Osteoblast (primary cell): ENCODE data around the gene ZNF74. TPM values are rescaled to one million over a fixed set of nuclear protein-coding genes. Genes with fewer than 3 reads are reported as not detected.
"Not testable (repeated sequence)": the region's sequence is repeated elsewhere in the genome, so short reads cannot be mapped to it uniquely, and the experiment has no call there.

ENCODE experiments used
- DNase-seq: peaks from one replicate; pipeline ENCODE4 v3.0.0; 2011; ENCODE audit warnings: low spot score, mixed read lengths; ENCODE audit not compliant: insufficient read length; ENCODE audit errors: missing footprints
- H2AFZ ChIP-seq: 2 replicates; pipeline ENCODE4 v1.6.0; 2011; ENCODE audit warnings: mild to moderate bottlenecking, low read length
- H3K27ac ChIP-seq: 2 replicates; pipeline ENCODE4 v1.5.1; 2011; ENCODE audit warnings: mild to moderate bottlenecking, low read depth, low read length, moderate library complexity
- H3K27me3 ChIP-seq: 2 replicates; pipeline ENCODE4 v1.6.0; 2012; ENCODE audit warnings: mild to moderate bottlenecking, control low read depth, inconsistent platforms, low read length, moderate library complexity; ENCODE audit not compliant: insufficient read depth
- H3K36me3 ChIP-seq: 2 replicates; pipeline ENCODE4 v1.5.1; 2011; ENCODE audit warnings: mild to moderate bottlenecking, low read length, control low read depth, moderate library complexity; ENCODE audit not compliant: insufficient read depth
- H3K4me1 ChIP-seq: 2 replicates; pipeline ENCODE4 v1.5.1; 2011; ENCODE audit warnings: mild to moderate bottlenecking, low read length, control low read depth, moderate library complexity; ENCODE audit not compliant: insufficient read depth
- H3K4me2 ChIP-seq: 2 replicates; pipeline ENCODE4 v1.6.0; 2011; ENCODE audit warnings: mild to moderate bottlenecking, low read length; ENCODE audit not compliant: insufficient read depth
- H3K4me3 ChIP-seq: fragments of 200-600 bp; sonication (generic); 3 replicates; pipeline ENCODE4 v1.5.1; 2012; ENCODE audit warnings: mild to moderate bottlenecking, low read length, inconsistent platforms; ENCODE audit not compliant: insufficient read depth
- H3K79me2 ChIP-seq: 2 replicates; pipeline ENCODE4 v1.6.0; 2012; ENCODE audit warnings: mild to moderate bottlenecking, low read length, control low read depth, inconsistent platforms; ENCODE audit not compliant: insufficient read depth
- H3K9me3 ChIP-seq: 2 replicates; pipeline ENCODE4 v1.5.1; 2011; ENCODE audit warnings: low read depth, low read length, control low read depth
- H4K20me1 ChIP-seq: 2 replicates; pipeline ENCODE4 v1.6.0; 2012; ENCODE audit warnings: mild to moderate bottlenecking, low read length, control low read depth; ENCODE audit not compliant: insufficient read depth
- total RNA-seq: library from RNA; depleted of rRNA; stranded (reverse); fragments of >200 nt; gene quantifications from 2 replicates; pipeline ENCODE4 v1.2.3, GENCODE V29; 2012
- TF ChIP-seq, protein P1 (sequence below): IDR thresholded peaks from 2 replicates; pipeline ENCODE4 v1.5.1; 2011; ENCODE audit warnings: mild to moderate bottlenecking, low read depth, low read length, moderate library complexity; ENCODE audit errors: extremely low read depth

Gene ZNF74
- total RNA-seq: 12.4 and 13.8 TPM in 2 replicates

- Histone ChIP-seq H3K4me3 (peak within 1 kb of the TSS; percentile 93), H3K36me3 (no peaks in the 10 kb centered on the region), H3K79me2 (peaks cover 15% of the 10 kb centered on the region), H3K9me3 (no peaks in the 10 kb centered on the region), H2AFZ (peak within 1 kb of the TSS; percentile 99), H3K27ac (peak within 1 kb of the TSS; percentile 54), H3K4me1 (peaks cover 9% of the 10 kb centered on the region), H3K27me3 (no peaks in the 10 kb centered on the region), H3K4me2 (peak within 1 kb of the TSS; percentile 95), H4K20me1 (peaks cover 3% of the 10 kb centered on the region)
- peak; percentile 98 for DNase-seq
- TF ChIP-seq, protein P1, sequence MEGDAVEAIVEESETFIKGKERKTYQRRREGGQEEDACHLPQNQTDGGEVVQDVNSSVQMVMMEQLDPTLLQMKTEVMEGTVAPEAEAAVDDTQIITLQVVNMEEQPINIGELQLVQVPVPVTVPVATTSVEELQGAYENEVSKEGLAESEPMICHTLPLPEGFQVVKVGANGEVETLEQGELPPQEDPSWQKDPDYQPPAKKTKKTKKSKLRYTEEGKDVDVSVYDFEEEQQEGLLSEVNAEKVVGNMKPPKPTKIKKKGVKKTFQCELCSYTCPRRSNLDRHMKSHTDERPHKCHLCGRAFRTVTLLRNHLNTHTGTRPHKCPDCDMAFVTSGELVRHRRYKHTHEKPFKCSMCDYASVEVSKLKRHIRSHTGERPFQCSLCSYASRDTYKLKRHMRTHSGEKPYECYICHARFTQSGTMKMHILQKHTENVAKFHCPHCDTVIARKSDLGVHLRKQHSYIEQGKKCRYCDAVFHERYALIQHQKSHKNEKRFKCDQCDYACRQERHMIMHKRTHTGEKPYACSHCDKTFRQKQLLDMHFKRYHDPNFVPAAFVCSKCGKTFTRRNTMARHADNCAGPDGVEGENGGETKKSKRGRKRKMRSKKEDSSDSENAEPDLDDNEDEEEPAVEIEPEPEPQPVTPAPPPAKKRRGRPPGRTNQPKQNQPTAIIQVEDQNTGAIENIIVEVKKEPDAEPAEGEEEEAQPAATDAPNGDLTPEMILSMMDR: no peak
These were observed at the start of gene ZNF74 for GRCh38 chr22:20393705-20394476. TSS of gene ZNF74 (plus strand) at chr22:20394151. CDS start at chr22:20394629, 478 bp downstream.

- H2AFZ ChIP-seq, H3K4me1 ChIP-seq, H3K4me2 ChIP-seq, H3K27me3 ChIP-seq, H4K20me1 ChIP-seq, H3K9me3 ChIP-seq, H3K79me2 ChIP-seq, H3K36me3 ChIP-seq, H3K4me3 ChIP-seq, H3K27ac ChIP-seq, DNase-seq: not testable (repeated sequence)
These were observed 47.4 kb upstream of the ZNF74 start for GRCh38 chr22:20346553-20346952.

GRCh38 chr22:20352536-20352935, 41.4 kb upstream of the ZNF74 start:
- H2AFZ ChIP-seq, H3K36me3 ChIP-seq, H3K9me3 ChIP-seq, H3K79me2 ChIP-seq, H3K4me1 ChIP-seq, H3K4me3 ChIP-seq, H3K27me3 ChIP-seq, H4K20me1 ChIP-seq, H3K4me2 ChIP-seq, H3K27ac ChIP-seq: not testable (repeated sequence)
- DNase-seq: peak; percentile 4

GRCh38 chr22:20354238-20354975, 39.5 kb upstream of the ZNF74 start:
- TF ChIP-seq, protein P1: no peak
- H3K4me1 ChIP-seq: no peaks in the 10 kb centered on the region
- no peaks in the 10 kb centered on the region for H3K36me3 ChIP-seq
- no peak overlapping the region for H3K27ac ChIP-seq
- H3K9me3 ChIP-seq: no peaks in the 10 kb centered on the region
- no peaks in the 10 kb centered on the region for H3K79me2 ChIP-seq
- DNase-seq: no peak
- H3K27me3 ChIP-seq: no peaks in the 10 kb centered on the region
- H3K4me3 ChIP-seq: no peak overlapping the region
- H3K4me2 ChIP-seq: no peak overlapping the region
- no peak overlapping the region for H2AFZ ChIP-seq
- no peaks in the 10 kb centered on the region for H4K20me1 ChIP-seq

DNA sequence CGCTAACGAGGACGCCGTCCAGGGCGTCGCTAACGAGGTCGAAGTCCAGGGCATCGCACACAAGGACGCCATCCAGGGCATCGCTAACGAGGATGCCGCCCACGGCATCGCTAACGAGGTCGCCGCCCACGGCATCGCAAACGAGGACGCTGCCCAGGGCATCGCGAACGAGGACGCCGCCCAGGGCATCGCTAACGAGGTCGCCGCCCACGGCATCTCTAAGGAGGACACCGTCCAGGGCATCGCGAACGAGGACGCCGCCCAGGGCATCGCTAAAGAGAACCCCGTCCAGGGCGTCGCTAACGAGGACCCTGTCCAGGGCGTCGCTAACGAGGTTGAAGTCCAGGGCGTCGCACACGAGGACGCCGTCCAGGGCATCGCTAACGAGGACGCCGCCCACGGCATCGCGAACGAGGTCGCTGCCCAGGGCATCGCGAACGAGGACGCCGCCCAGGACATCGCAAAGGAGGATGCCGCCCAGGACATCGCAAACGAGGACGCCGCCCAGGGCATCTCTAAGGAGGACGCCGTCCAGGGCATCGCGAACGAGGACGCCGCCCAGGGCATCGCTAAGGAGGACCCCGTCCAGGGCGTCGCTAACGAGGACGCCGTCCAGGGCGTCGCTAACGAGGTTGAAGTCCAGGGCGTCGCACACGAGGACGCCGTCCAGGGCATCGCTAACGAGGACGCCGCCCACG, 37.9 kb upstream of the ZNF74 start:
- H4K20me1 ChIP-seq: not testable (repeated sequence)

DNA sequence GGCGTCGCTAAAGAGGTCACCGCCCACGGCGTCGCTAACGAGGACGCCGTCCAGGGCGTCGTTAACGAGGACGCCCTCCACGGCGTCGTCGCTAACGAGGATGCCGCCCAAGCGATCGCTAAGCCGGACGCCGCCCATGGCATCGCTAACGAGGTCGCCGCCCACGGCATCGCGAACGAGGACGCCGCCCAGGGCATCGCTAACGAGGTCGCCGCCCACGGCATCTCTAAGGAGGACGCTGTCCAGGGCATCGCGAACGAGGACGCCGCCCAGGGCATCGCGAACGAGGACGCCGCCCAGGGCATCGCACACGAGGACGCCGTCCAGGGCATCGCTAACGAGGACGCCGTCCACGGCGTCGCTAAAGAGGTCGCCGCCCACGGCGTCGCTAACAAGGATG, 37.0 kb upstream of the ZNF74 start:
- DNase-seq, H3K79me2 ChIP-seq, H3K4me2 ChIP-seq, H3K9me3 ChIP-seq, H3K27ac ChIP-seq, H4K20me1 ChIP-seq, H3K4me1 ChIP-seq, H3K27me3 ChIP-seq, H2AFZ ChIP-seq, H3K36me3 ChIP-seq, H3K4me3 ChIP-seq: not testable (repeated sequence)

More for the DNA sequence above, 37.9 kb upstream of the ZNF74 start:
- H3K36me3 ChIP-seq, H2AFZ ChIP-seq, H3K9me3 ChIP-seq, H3K4me2 ChIP-seq, H3K4me3 ChIP-seq, H3K27me3 ChIP-seq, H3K27ac ChIP-seq, H3K4me1 ChIP-seq, DNase-seq, H3K79me2 ChIP-seq: not testable (repeated sequence)

GRCh38 chr22:20357967-20358366, 36.0 kb upstream of the ZNF74 start:
- H3K27me3 ChIP-seq, DNase-seq, H3K27ac ChIP-seq, H2AFZ ChIP-seq, H3K4me2 ChIP-seq, H3K9me3 ChIP-seq, H3K4me3 ChIP-seq, H4K20me1 ChIP-seq, H3K4me1 ChIP-seq, H3K36me3 ChIP-seq, H3K79me2 ChIP-seq: not testable (repeated sequence)
